C4-2B (cell line): ENCODE results near the gene RNF25.

ENCODE experiments used
- ZFX ChIP-seq: fragments of 450-650 bp; IDR thresholded peaks from 2 replicates; pipeline ENCODE4 v1.6.1; 2017
- TF ChIP-seq, protein P1 (sequence below): fragments of 450-650 bp; conservative IDR thresholded peaks from 2 replicates; pipeline ENCODE4 v1.5.1; 2017; ENCODE audit warnings: mild to moderate bottlenecking

DNA sequence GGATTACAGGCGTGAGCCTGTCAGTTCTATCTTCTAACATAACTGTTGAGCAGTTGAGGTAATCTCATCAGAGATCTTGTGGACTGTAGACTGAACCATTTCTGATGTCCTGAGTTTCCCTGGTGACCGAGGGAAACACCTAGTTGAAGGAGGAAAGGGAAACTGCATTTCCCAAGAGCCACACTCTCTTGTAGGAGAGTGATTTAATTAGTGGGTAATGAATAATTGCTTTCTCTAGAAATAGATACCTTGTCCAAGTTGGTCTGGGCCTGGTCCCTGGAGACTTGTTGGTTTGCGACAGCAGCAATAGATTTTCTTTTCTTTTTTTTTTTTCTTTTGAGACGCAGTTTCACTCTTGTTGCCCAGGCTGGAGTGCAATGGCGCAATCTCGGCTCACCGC is 46.3 kb upstream of the RNF25 start:
- TF ChIP-seq, protein P1, sequence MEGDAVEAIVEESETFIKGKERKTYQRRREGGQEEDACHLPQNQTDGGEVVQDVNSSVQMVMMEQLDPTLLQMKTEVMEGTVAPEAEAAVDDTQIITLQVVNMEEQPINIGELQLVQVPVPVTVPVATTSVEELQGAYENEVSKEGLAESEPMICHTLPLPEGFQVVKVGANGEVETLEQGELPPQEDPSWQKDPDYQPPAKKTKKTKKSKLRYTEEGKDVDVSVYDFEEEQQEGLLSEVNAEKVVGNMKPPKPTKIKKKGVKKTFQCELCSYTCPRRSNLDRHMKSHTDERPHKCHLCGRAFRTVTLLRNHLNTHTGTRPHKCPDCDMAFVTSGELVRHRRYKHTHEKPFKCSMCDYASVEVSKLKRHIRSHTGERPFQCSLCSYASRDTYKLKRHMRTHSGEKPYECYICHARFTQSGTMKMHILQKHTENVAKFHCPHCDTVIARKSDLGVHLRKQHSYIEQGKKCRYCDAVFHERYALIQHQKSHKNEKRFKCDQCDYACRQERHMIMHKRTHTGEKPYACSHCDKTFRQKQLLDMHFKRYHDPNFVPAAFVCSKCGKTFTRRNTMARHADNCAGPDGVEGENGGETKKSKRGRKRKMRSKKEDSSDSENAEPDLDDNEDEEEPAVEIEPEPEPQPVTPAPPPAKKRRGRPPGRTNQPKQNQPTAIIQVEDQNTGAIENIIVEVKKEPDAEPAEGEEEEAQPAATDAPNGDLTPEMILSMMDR = no peak
- TF ChIP-seq ZFX = no peak
